Nephron (organoid): ENCODE data around the gene OR8D2.

Experiments
- H3K27ac Mint-ChIP-seq, 3 experiments: 2 replicates each; pipeline ENCODE4 v1.8.0; 2020; ENCODE audit warnings: mixed read lengths in 3 of 3, mild to moderate bottlenecking in 2 of 3, moderate library complexity in 1 of 3
- H3K27me3 Mint-ChIP-seq: 2 replicates; pipeline ENCODE4 v1.8.0; 2021; ENCODE audit warnings: low read depth, mild to moderate bottlenecking, moderate library complexity, mixed read lengths
- H3K36me3 Mint-ChIP-seq: 2 replicates; pipeline ENCODE4 v1.8.0; 2020; ENCODE audit warnings: low read depth, mixed read lengths
- H3K4me1 Mint-ChIP-seq: 2 replicates; pipeline ENCODE4 v1.8.0; 2020; ENCODE audit warnings: mixed read lengths
- H3K4me3 Mint-ChIP-seq, 3 experiments: 2 replicates each; pipeline ENCODE4 v1.8.0; 2020; ENCODE audit warnings: mild to moderate bottlenecking in 3 of 3, mixed read lengths in 3 of 3, moderate library complexity in 2 of 3
- H3K9me3 Mint-ChIP-seq: 2 replicates; pipeline ENCODE4 v1.8.0; 2020; ENCODE audit warnings: mixed read lengths
- TF ChIP-seq, protein P1 (sequence below), 3 experiments: fragments of 200-600 bp; sonication (generic); IDR thresholded peaks; one replicate each; pipeline ENCODE4 v1.5.0; 2021; ENCODE audit warnings: antibody characterized with exemption in 3 of 3; ENCODE audit not compliant: unreplicated experiment in 3 of 3

The OR8D2 gene

GRCh38 chr11:124301548-124301947, 18.4 kb downstream of the OR8D2 start:
- Mint-ChIP-seq H3K4me1 (no peaks in the 10 kb centered on the region), H3K27ac (peak overlapping the region in 1 of 3 experiments; percentile 12), H3K36me3 (no peaks in the 10 kb centered on the region), H3K27me3 (no peaks in the 10 kb centered on the region), H3K9me3 (no peaks in the 10 kb centered on the region), H3K4me3 (no peak overlapping the region)
- TF ChIP-seq, protein P1, sequence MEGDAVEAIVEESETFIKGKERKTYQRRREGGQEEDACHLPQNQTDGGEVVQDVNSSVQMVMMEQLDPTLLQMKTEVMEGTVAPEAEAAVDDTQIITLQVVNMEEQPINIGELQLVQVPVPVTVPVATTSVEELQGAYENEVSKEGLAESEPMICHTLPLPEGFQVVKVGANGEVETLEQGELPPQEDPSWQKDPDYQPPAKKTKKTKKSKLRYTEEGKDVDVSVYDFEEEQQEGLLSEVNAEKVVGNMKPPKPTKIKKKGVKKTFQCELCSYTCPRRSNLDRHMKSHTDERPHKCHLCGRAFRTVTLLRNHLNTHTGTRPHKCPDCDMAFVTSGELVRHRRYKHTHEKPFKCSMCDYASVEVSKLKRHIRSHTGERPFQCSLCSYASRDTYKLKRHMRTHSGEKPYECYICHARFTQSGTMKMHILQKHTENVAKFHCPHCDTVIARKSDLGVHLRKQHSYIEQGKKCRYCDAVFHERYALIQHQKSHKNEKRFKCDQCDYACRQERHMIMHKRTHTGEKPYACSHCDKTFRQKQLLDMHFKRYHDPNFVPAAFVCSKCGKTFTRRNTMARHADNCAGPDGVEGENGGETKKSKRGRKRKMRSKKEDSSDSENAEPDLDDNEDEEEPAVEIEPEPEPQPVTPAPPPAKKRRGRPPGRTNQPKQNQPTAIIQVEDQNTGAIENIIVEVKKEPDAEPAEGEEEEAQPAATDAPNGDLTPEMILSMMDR (IDR thresholded peaks at IDR 0.05; ENCODE audit: unreplicated experiment in 3 of 3), result no peak

DNA sequence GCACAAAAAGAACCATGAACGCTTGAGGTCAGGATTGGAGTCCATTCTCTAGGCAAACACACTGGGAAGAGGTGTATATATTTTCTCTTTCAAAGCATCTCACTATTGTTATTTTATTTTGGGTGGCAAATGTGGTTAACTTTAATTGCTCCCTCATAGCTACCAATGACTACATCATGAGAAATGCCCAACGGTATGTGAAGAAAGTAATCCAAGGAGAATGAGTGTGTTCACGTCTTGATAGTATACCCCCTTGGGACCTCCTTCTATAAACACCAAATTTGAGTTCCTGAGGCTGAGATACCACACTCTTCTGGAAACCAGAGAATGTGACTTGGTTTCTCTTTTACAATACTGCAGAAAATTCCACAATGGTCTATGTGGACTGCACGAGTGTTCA, 22.1 kb downstream of the OR8D2 start:
- Mint-ChIP-seq H3K4me3 (no peak overlapping the region), H3K27me3 (no peaks in the 10 kb centered on the region), H3K27ac (no peak overlapping the region), H3K36me3 (no peaks in the 10 kb centered on the region), H3K4me1 (no peaks in the 10 kb centered on the region), H3K9me3 (no peaks in the 10 kb centered on the region)
- TF ChIP-seq, protein P1 (IDR thresholded peaks at IDR 0.05; ENCODE audit: unreplicated experiment in 3 of 3), result no peak

GRCh38 chr11:124296016-124296415, 24.0 kb downstream of the OR8D2 start:
- TF ChIP-seq, protein P1 (IDR thresholded peaks at IDR 0.05; ENCODE audit: unreplicated experiment in 3 of 3), result no peak
- Mint-ChIP-seq H3K27me3 (no peaks in the 10 kb centered on the region), H3K4me1 (no peaks in the 10 kb centered on the region), H3K9me3 (peaks cover 7% of the 10 kb centered on the region), H3K27ac (no peak overlapping the region), H3K4me3 (no peak overlapping the region), H3K36me3 (no peaks in the 10 kb centered on the region)

DNA sequence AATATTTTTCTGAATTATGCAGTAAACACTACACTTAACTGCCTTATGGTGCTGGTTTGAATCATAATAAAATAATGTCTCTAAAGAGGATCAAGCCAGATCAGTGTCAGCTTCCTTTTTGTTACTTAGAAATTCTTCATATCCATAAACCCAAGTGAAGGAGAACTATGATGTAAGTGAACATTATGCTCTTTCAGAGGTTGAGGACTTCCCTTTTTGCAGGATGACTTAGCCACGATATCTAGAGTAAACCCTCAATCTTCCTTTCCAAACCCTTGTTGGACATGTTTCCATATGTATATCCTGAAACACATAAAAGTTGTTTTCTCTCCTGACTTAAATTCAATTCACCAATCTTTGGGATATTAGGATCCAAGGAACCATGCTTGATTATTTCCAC, 25.3 kb downstream of the OR8D2 start:
- H3K9me3 Mint-ChIP-seq, result peaks cover 18% of the 10 kb centered on the region
- H3K27me3 Mint-ChIP-seq, result no peaks in the 10 kb centered on the region
- no peak overlapping the region for H3K27ac Mint-ChIP-seq
- no peaks in the 10 kb centered on the region for H3K36me3 Mint-ChIP-seq
- H3K4me1 Mint-ChIP-seq, result no peaks in the 10 kb centered on the region
- TF ChIP-seq, protein P1 (IDR thresholded peaks at IDR 0.05; ENCODE audit: unreplicated experiment in 3 of 3), result no peak
- H3K4me3 Mint-ChIP-seq, result no peak overlapping the region

GRCh38 chr11:124285610-124286344, 34.2 kb downstream of the OR8D2 start:
- TF ChIP-seq, protein P1 (IDR thresholded peaks at IDR 0.05; ENCODE audit: unreplicated experiment in 3 of 3), result no peak
- Mint-ChIP-seq H3K36me3 (no peaks in the 10 kb centered on the region), H3K9me3 (peaks cover 33% of the 10 kb centered on the region), H3K27me3 (peaks cover 3% of the 10 kb centered on the region), H3K4me3 (no peak overlapping the region), H3K4me1 (no peaks in the 10 kb centered on the region), H3K27ac (no peak overlapping the region)

GRCh38 chr11:124278261-124278660, 41.7 kb downstream of the OR8D2 start:
- TF ChIP-seq, protein P1 (IDR thresholded peaks at IDR 0.05; ENCODE audit: unreplicated experiment in 3 of 3), result no peak
- Mint-ChIP-seq H3K9me3 (peaks cover 16% of the 10 kb centered on the region), H3K27me3 (peaks cover 1% of the 10 kb centered on the region), H3K36me3 (no peaks in the 10 kb centered on the region), H3K27ac (no peak overlapping the region), H3K4me3 (no peak overlapping the region), H3K4me1 (no peaks in the 10 kb centered on the region)
